Right renal pelvis (tissue), 4 donors: Measurements from ENCODE around the gene GDAP1L1. TPM values are rescaled to one million over a fixed set of nuclear protein-coding genes. Genes with fewer than 3 reads are reported as not detected.
A peak's percentile ranks its signal among the peaks of the same experiment; 100 is the strongest.

Experiments
- DNase-seq, 4 donors: peaks; one replicate each; pipeline ENCODE4 v3.0.0-alpha.2; 2013; ENCODE audit warnings: low read depth in 4 of 4, low spot score in 3 of 4, missing footprints in 1 of 4
- polyA plus RNA-seq, 4 donors: library from polyadenylated mRNA; unstranded; fragments of 120-200 nt; gene quantifications; one replicate each; pipeline ENCODE4 v1.2.1, GENCODE V29; 2013; ENCODE audit not compliant: insufficient read length in 4 of 4

Gene GDAP1L1
- polyA plus RNA-seq, result under 1 TPM in 3 of 4 donors, not detected in 1; 0.22 to 0.49 (median 0.33) TPM

GRCh38 chr20:44247131-44247571 is at the start of gene GDAP1L1:
GDAP1L1 (plus strand) TSS chr20:44247308; CDS start chr20:44247335, 27 bp downstream.
- DNase-seq, result peak in 1 of 4 donors; percentile 5

GRCh38 chr20:44198872-44199271 is 48.2 kb upstream of the GDAP1L1 start:
- DNase-seq, result no peak

DNA sequence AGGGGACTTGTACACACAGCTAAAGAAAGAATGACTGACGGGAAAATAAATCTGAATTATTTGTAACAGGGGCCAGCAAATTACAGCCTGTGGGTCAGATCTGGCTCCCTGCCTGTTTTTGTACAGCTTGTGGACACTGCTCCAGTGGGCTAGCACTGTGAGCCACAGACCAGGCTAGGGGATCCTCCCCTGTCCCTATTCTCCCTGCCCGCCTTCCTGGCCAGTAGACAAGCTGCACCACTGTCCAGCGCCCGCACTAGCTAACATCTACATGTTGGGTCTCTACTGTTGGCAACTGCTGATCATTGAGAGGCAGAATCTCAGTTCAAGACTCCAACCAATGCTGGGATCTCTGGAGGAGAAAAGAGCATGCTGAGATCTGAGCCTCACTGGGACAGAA is 47.2 kb upstream of the GDAP1L1 start:
- no peak for DNase-seq

- no peak for DNase-seq
These were observed 46.7 kb upstream of the GDAP1L1 start for GRCh38 chr20:44200371-44200770.

GRCh38 chr20:44200983-44201382 is 46.1 kb upstream of the GDAP1L1 start:
- DNase-seq, result no peak

GRCh38 chr20:44203161-44203560 is 43.9 kb upstream of the GDAP1L1 start:
- no peak for DNase-seq

DNA sequence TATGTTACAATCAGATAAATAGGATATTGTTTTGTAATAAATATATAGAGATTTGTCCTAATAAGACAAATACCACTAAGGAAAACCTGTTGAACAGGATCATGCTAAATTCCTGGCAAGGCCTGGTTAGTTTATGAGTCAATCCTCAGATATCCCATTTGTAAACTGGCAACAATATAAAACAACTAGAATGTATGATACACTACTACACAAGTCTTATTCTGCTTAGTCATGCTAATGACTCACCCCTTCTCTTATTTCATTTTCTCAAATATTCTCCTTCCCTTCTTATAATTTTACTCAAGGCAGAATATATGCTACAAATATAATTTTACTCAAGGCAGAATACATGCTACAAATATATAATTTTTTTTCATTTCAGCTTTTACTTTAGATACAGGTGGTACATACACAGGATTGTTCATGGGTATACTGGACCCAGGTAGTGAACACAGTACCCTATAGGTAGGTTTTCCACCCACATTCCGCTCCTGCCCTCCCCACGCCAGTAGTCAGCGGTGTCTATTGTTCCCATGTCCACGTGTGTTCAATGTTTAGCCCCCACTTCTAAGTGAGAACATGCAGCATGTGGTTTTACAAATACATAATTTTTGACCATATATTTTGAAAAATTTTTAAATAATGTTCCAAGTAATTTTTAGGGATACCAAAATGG is 42.8 kb upstream of the GDAP1L1 start:
- no peak for DNase-seq

- no peak for DNase-seq
These were observed 42.3 kb upstream of the GDAP1L1 start for GRCh38 chr20:44204832-44205215.

DNA sequence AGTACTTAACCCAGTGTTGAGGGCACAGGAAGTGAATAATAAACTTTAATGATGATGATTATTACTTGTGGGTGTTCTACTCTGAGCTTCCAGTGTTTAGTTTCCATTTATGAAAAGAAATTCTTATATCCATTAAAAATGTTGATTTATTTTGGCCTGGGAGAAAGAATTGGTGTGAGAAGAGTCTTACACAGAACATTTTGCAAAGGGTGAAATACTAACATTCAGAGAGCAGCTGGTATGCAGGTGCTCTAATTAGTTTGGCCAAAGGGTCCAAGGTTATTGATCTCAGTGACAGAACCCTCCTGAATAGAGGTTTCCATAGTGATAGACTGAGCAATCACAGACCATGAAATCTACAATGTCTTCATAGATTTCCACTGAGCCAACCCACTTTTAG is 41.0 kb upstream of the GDAP1L1 start:
- no peak for DNase-seq

GRCh38 chr20:44207126-44207723 is 39.9 kb upstream of the GDAP1L1 start:
- DNase-seq, result no peak

- DNase-seq, result no peak
These were observed 38.9 kb upstream of the GDAP1L1 start for GRCh38 chr20:44208165-44208564.

DNA sequence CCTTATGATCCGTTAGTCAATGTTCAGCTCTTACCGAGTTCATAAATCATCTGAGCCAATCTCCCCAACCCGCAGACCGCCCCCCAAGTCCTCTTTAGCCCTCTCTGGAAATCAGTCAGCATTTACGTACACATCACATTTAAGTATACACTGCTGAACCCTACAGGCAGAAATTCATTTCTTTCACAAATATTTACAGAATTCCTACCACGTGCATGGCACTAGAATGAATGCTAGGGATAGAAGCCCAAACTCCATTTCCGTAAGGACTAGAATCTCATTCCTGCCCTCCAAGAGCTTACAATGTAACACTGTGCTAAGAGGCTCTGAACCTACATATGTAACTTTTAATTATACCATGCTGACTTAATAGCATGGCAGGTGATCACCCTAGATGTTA is 38.3 kb upstream of the GDAP1L1 start:
- DNase-seq, result no peak

- DNase-seq, result no peak
These were observed 37.3 kb upstream of the GDAP1L1 start for GRCh38 chr20:44209686-44210405.

DNA sequence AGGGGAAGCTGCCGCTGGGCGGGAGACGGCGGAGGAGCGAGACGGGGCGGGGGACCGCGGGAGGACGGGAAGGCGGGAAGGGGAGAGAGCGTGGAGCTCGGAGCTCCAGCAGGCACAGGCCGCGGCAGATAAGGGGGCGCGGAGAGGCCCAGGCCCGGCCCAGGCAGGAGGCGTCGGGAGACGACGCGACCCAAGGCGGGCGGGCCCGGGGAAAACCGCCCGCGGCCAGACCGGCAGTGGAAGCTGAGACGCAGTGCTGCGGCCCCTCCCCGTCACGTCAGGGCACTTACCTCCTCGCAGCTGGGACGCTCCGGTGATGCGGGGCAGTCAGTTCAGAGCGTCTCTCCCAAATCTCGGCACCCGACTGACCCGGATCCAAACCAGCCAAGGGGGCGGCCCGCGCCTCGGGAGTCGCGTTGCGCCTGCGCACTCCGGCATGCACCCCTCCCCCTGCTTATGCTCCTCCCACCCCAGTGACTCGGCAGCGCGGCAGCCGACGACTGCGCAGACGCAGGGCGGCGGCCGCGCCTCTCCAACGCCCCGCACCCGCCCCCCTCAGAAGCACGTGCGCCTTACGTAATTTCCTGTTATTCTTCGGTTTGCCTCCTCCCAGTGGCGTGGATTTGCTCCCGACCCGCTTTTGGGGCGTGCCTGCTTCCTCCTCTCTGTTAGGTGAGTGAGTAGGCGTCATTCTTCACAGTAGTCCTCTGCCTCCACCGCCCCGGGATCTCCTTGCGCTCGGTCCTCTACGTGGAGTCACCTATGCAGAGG is 36.5 kb upstream of the GDAP1L1 start, which contains the start of gene OSER1:
Gene OSER1 (minus strand): TSS at position 366 of the 771 bp plus-strand sequence. CDS start 3,814 bp downstream, outside the sequence.
- peak; percentile 93 to 96 (median 94) for DNase-seq

- no peak for DNase-seq
These were observed 35.7 kb upstream of the GDAP1L1 start for GRCh38 chr20:44211177-44212039.

GRCh38 chr20:44212792-44213191 is 34.3 kb upstream of the GDAP1L1 start:
- DNase-seq, result no peak

DNA sequence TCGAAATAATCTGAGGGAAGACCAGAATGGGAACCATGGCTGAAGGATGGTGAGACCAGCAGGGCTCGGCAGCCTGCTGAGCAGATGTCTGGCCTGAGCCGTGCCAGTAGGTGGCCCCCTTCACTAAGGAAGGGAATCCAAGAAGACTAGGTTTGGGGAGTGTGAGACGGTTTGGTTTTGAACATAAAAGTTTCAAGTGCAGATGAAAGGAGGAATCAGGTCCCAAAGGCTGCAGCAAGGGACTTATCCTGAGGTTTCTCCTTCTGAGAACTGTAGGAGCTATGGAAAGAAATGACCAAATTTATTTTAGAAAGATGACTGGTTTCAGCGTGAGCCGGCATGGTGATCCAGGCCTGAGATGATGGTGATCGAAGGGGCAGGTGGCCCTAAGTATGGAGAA is 32.0 kb upstream of the GDAP1L1 start:
- peak in 2 of 4 donors; percentile 42 to 44 for DNase-seq

DNA sequence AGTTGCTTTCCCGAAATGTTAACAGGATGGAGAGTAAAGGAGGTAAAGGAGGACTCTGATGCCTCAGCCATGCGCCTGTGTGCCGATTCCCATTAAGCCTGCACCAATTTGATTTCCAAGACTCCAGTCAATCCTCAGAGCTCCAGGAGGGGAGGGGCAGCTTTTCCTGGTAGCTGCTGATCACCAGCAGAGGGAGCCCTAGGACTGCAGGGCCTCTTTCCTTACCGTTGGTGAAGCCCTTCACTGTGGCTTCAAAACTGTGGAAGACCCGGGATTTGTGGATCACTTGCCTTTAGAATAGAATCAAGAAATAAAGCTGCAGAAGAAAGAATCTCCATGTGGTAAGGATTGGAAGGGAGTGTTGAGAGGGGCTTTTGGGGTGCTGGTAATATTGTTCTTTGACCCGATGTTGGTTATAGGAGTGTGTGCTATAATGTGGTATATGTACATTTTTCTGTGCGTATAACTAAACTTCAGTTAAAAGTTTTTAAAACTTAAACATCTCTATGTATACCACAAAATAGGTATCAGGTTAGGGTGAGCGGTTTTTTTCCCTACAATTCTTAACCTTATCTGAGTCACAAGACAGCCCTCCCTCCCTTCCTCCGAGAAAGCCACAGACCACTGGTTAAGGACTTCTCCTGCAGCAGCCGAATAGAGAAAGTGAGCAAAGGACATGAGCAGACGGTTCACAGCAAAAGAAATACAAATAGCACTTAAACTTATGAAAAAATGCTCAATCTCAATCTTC is 29.6 kb upstream of the GDAP1L1 start:
- DNase-seq, result peak in 1 of 4 donors; percentile 36

DNA sequence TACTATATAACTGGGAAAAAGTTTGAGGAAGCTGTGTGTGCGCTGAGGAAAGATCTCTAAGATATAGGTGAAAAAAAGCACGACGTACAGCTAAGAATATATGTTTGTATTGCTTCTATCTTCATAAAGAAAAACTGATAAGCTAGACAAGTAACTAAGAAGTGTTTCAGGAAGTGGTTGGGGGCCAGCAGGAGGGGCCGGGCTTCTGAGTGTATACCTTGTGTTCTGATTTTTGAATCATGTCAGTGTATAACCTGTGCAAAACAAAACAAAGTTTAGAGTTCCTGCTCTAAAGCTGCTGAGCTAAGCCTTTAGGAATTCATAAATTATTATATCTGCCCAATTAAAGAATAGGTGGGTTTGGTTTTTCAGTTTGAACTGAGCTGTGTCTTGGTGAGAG is 28.7 kb upstream of the GDAP1L1 start:
- no peak for DNase-seq
